Hippocampal formation (tissue), 2 donors: ENCODE results near the gene EZR.
"Not testable (repeated sequence)": the region's sequence is repeated elsewhere in the genome, so short reads cannot be mapped to it uniquely, and the experiment has no call there.

Experiments used
- DNase-seq, 2 donors: peaks; one replicate each; lab custom pipeline; 2025; lab: John Stamatoyannopoulos, UW

EZR gene

DNA sequence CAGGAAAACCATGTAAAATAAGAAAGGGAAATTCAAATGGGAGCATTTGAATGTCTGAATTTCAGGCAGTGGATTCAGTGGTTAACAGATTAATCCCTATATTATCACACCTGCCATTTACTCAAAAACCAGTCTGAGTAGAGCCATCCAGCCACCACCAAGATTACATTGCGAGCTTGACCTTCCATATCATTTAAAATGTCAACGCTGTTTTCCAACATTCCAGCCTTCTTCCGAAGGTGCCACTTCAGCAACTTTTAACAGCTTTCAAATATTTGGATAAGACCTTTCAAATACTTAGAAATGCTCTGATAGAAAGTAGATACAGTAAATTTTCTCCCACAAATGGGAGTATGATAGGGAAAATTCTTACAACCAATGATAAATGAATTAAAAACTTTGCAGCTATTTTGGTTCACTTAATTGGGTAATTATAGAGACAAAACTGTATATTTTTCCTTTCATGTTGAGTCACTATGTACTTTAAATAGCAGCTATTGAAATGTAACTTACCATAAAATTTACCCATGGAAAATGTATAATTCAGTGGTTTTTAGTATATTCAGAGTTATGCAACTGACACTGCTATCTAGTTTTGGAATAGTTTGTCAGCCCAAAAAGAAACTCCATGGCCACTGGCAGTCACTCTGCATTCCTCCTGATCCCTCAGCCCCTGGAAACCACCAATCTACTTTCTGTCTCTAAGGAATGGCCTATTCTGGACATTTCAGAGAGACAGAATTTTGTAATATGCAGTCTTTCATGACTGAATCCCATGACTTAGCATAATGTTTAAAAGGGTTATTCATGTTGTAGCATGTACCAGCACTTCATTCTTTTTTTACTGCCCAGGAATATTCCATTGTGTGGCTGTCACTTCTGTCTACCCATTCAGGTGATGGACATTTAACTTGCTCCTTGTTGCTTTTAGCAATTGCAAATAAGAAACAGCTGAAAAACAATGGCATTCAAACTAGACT lies 21.5 kb downstream of the EZR start:
- no peak for DNase-seq

DNA sequence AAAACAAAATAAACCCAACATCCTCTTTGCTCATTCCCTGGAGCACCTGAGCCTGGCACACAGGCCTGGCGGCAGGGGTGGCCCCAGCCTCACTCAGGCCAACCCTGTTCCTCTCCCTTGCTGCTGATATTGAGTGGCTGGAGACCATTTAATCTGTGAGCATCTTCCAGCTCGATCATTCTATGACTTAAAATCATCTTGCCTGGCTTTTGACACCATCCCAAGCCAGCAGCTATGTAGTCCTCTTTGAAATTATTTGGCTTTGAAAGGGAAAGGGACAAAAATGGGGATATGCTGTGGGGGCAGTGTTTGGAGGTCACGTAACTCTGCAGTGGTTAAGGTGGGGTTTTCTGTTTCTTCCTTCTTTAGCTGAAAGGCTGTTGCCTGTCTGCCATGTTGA lies 22.8 kb downstream of the EZR start:
- no peak for DNase-seq

DNA sequence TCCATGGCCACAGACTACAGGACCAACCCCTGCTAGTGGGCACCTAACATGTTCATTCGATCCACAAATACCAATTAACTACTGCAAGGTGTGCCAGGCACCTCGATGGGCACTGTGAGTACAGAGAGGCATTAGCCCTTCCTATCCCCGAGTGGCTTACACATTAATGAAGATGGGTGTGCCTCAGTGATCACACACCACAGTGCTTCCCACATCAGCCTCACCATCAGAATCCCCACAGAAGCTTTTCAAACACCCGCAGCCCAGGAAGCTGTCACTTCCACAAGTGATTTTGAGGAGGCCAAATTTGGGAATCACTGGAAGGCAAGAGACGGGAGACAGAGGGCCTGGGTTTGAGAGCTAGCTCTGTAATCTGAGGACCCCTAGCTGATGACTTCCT lies 23.7 kb downstream of the EZR start:
- DNase-seq, result no peak

DNA sequence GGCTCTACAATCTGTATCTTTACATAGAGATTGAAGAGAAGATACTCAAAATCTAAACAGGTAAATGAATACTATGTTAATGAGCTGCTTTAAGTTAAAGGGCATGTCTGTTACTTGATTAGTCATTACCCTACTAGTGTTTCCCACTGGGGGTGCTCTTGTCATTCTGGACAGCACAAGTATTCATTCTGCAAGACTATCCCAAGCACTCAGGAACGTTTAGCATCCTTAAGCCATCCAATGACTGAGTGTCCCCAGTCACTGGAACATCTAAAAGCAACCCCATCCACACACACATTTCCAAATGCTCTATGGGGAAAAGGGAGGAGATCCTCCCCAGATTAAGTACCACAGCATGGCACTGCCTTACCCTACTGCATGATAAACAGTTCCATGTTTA lies 25.7 kb downstream of the EZR start:
- DNase-seq, result no peak

DNA sequence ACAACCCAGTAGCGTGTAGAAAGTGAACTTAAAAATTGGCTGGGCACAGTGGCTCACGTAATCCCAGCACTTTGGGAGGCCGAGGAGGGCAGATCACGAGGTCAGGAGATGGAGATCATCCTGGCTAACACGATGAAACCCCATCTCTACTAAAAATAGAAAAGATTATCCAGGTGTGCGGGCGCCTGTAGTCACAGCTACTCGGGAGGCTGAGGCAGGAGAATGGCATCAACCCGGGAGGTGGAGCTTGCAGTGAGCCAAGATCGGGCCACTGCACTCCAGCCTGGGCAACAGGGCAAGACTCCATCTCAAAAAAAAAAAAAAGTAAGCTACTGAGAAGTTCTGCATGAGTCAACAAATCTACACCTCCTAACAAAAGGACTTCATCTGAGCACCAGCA lies 26.7 kb downstream of the EZR start:
- not testable (repeated sequence) for DNase-seq

DNA sequence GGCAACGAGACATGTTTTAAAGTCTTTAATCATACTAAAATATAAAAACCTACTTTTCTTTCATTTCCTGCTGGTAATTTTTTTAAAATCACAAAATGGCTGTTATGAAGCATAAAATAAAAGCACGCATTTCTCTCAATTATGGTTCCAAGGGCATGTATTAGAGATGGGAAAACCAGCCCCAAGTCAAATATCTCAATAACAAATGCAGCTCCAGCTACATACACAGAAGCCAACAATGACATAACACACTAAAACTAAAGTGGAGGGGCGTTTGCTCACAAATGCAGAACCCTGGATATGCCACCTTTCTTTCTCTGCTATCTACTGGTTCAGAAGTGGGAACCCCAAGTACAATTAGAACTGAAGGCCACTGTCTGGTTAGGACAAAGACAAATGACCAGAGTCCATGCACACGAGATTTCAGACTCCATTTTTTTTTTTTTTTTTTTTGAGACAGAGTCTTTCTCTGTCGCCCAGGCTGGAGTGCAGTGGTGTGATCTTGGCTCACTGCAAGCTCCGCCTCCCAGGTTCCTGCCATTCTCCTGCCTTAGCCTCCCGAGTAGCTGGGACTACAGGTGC lies 27.8 kb downstream of the EZR start:
- DNase-seq, result no peak

DNA sequence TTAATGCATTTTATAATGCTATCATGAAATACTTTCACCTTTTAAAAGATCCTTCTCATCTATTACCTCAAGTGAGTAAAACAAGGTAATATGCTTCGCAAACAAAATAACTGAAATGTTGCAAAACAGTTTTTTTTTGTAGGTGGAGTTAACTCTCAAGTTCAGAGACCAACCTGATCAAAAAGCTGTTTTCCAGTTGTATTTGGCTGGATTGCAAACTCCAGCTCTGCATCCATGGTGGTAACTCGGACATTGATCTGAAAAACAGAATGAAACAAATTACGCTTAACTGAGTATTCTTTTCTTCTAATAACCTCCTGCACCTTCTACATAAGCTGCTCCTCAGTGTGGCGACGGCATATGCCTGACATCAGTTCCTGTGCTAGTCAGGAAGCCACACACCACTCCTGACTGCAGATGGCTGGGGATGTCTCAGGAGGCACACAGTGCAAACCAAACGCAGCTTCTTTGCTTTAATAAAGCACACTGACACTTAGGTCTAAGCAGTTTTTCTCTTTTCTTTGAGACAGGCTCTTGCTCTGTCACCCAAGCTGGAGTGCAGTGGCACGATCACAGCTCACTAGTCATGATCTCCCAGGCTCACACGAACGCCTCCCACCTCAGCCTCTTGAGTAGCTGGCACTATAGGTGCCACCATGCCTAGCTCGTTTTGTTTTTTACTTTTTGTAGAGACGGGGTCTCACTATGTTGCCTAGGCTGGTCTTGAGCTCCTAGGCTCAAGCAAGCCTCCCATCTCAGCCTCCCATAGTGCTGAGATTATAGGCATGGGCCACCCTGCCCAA lies 29.9 kb downstream of the EZR start:
- DNase-seq, result no peak

DNA sequence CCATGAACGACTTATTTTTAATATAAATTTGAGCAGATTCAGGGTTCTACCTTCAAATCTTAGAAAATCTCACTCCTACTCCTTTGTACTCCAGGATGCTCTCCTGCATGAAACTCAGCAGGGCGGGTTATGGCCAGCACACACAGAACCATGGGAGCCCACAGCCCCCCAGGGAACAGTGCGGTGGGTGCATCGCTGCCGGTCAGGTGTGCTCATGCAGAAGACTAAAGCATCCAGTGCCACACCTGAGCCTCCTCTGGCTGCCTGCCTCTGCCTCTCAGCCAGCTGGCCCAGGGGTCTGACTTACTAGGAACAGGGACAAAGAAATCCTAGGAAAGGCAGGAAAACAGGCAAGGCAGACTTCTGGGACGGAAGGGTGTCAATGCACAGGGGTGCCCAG lies 31.8 kb downstream of the EZR start:
- DNase-seq, result no peak

DNA sequence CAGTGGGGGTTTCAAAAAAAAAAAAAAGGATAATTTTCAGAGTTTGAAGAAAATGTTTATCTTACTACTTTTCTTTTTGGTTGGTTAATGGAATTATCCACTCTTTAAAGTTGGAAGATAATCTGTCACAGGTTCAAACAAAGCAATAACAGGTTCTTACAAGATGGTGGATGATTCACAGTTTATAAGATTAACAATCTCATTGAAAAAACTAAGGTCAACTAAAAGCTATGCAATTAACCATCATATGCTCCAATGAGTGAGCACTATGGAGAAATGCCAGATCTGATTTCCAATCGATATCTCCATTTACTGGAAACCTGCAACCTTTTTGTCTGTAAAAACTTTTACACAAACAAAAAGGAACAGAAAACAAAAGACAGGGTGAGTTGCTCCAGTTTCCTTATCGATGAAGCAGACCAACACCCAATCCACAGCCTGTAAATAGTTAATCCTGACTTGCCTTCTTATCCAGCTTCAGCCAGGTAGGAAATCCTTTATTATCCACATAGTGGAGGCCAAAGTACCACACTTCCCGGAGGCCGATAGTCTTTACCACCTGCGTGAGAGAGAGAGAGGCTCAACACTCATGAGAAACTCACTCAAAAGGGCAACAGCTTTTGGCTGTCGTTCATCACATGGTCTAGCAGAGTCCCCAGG lies 32.4 kb downstream of the EZR start:
- DNase-seq, result no peak

DNA sequence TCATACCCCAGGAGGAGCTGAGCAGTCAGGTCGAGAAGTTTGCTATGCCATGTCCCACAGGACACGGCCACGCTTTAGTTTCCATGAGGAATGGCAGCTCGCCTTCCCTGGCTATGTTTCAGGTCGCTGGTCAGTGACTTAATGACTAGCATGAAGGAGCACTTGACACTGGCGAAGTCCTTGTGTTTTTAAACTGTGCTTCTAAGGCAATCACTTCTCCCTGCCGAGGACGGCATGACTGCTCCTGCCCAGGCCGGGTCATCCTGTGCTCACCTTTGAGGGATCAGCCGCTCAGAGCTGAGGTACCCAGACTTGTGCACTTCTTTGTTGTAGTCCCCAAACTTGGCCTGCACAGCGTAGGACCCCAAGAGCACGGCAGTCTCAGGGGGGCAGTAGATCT lies 34.1 kb downstream of the EZR start:
- no peak for DNase-seq

DNA sequence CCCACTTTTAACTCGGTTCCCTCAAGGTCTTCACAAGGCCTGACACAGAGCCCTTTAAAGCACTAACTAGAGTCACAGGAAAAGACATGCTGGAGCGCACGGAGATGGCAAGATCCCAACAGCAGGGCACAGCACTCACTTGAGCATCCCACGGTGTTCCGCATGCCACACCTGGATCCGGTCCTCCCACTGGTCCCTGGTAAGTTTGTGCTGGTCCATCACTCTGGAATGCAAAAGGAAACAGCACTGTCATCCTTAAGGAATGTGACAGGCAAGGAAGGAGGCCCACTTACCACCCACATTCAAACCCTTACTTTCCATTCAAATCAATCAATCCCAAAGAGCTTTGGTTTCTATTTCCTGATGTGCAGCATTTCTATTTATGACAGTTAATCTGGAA lies 34.7 kb downstream of the EZR start:
- DNase-seq, result no peak

DNA sequence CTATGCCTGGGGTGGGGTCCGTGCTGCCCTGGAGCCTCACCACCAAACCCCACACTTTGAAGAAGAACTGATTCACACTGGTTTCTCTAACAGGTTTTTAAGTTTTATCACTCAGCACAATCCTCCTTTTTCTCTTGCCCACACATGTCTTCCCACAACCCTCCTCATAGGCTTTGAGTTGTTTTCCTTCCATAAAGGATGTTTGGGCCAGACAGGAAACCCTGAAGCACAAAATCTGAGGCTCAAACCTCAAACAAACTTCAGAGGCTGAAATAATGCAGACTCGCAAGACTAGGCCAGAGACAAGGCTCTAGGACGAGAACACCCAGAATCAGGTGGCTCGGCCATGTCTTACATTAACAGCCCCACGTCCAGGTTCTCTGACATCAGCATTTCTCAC lies 35.3 kb downstream of the EZR start:
- DNase-seq, result no peak

DNA sequence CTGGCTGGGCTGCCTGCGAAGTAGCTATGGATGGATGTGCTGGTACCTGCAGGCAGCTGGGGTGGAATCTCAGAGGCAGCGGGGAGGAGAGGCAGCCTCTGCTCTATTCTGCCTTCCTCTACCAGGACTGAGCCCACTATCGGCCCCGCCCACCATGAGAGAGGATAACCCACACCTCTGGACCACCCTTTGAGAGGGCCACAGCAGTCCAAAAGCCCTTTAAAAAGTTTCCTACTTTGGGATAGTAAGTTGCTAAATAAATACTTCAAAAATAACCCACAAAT lies 36.1 kb downstream of the EZR start:
- DNase-seq, result no peak

DNA sequence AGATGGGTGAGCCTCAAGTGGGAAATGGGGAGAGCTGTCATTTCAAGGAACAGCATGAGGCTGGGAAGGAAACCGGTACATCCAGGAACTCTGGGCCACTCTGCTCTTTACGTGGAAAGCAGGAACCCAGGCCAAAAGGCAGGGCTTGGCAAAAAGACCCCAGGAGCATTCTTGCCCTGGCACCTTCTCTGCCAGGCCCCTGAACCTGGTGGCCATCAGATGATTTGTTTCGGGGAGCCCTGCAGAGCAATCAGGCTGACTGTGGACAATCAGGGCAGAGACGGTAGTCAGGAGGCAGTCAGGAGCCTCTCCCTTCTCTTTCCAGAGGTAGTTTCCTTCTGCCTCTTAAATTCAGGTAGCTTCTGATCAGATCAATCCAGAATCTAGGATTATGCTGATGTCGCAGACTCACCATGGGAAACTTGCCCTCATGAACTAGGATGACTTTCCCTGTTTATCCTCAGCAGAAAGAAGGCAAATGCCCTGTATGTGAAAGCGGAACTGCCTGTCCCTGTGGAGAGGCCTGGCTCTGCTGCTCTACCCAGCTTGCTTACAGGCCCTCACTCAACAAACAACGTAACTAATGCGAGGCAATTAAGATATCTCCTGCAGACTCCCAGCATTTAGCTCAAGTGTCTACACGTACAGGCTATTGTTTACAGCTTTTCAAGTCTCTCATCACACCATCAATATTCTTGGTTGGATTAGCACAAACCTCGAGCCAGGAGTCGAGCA lies 36.6 kb downstream of the EZR start:
- DNase-seq, result no peak

DNA sequence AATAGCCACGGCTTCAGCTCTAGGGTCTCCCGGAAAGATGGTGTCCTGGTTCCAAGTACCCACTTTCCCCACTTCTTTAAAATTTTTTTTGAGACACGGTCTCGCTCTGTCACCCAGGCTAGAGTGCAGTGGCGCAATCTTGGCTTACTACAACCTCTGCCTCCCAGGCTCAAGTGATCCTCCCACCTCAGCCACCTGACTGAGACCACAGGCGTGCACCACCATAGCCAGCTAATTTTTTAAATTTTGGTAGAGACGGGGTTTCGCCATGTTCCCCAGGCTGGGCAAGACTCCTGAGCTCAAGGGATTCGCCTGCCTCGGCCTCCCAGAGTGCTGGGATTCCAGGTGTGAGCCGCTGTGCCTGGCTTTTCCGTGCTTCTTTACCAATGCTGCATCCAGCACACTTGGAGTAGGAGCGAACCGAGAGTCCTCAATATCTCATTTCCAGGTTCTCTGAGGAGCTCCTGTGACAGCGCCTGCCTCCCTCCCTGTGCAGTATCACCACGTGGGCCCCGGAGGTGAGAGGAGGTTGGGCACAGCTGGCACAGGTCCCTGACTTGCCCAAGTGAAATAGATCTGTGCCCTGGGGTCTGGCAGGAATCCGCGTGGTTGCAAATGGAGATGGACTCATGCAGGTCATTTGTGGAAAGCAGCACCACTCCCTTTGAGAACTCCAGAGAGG lies 37.3 kb downstream of the EZR start:
- DNase-seq, result no peak

DNA sequence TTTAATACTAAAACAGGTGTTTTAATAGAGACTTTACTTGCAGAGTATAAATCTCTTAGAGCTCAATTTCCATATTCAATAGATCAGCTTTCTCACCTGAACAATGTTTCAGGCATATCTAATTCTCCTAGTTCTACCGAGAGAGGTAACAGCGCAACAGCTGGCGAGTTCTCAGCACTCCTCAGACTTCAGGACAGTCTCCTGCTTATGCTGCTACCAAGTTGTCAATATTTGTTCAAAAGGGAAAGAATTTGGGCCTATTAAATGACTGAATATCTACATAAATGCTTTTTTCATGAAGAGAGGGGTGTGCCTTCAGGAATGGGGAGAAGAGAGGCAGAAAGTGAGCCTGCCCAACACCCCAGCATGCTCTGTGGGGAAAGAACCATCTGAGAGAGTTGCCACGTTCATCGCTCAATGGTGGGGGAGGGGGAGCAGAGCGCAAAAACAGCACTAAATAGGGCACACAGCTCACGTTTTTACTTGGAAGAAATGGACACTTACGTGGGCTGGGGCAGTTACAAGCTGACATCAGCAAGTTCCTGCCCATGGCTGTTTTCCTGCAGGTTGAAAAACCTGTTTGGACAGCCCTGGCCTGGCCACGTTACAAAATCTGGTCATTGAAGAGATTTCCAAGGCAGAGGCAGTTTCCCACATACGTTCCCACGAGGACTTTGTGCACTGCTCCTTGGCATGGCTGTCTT lies 38.0 kb downstream of the EZR start:
- no peak for DNase-seq

DNA sequence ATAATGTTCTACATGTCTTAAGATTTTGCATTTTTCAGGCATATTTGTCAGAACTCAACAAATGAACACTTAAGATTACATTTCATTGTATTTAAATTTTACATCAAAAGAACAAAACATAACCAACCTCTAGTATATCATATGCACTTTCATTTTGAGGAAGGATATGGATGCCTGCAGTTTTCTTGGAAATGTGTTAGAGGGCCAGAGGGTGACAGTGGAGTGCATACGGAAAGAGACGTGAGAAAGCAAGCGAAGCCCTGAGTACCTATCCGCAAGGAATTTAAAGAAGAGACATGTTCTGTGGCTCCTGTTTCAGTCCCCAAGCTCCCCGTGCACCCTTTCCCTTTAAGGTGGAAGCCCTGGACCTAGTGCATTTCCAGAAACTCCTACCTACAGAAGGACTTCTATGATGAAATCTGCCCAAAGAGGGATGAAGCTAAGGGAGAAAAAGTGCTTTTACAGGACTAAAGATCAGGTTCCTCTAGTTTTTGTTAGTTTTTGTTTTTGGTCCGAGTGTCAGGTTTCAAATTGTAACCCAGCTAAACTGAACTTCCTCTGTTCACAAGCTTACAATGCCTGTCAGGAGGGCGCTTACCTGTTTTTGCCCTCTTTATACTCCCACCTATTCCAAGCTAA lies 38.8 kb downstream of the EZR start:
- DNase-seq, result no peak

DNA sequence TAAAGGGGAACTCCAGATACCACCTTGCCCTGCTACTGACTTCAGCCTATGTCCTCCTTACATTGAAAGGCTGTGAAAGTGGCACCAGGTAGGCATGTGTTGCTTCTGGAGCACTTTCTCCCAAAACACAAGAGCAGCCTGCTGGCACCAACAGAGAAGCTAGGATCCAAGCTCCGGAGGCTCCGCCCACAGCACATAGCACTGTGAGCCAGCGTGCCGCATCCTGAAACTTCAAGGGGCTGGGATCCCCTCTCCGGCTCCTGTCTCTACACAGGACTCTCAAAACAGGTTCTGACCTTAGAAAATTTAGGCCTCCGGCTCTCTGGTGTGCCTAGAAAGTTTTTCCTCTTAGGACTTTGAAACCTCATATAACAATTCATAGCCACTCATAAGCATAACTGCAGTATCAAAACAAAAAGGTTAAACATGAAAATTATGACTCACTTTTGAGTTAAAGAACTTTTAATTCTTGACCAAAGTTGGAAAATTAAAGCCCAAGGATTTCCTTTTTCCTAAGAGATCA lies 41.1 kb downstream of the EZR start:
- no peak for DNase-seq

DNA sequence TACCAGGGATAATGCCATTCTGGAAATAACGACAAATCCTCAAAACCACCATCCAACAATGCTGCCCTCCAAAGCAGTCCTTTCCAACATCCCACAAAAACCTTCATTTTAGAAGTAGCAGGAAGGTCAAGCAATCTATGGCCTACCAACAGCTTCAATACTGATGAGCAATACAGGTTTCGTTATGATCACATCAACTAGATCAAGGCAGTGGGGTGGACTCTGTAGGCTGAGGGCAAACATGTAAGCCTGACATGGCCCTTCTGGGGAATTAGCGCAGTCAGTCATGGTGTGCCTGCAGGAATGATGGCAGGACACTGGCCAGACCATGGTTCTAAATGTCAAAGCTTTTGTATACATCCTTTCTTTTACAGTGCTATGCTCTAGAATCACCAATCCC lies 41.7 kb downstream of the EZR start:
- DNase-seq, result no peak

DNA sequence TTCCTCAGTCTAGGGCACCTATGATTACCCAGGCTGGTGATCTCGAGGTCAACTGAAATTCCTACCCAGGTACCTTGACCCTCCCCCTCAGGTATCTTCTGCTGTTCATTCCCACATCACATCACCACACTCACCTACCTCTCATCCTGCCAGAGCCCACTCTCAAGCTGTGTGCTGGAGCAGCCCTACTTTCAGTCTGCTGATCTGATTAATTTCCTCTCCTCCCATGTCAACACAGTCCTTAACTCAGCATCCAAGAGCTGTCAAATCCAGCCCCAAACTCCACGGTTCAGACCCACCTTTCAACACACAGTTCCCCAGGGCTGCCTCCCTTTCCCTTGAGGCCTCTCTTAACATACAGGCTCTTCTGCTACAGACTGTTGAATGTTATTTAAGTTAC lies 42.4 kb downstream of the EZR start:
- no peak for DNase-seq
